ENCODE results near the gene OSM.

OSM gene

DNA sequence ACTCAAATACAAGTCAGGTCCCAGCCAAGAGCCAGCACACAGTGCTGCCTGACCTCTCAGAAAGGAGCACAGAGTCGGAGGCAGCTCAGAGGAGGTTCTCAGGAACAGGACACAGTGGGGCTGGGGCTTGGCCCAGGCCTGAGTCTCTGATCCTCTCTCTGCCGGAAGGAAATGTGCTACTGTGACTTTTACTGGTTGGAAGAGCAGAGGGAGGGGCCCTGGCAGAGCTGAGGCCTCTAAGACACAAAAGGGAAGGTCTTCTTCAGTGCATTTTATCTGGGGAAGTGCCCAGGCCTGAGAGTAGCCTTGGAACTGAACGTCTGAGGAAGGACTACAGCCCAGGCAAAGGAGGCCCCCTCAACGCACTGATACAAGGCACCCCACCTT is 38.9 kb upstream of the OSM start:
- H3K4me1 ChIP-seq (ENCODE audit: insufficient read depth, low read length): peaks cover 3% of the 10 kb centered on the region; the same call in 1 of the 2 replicates
- H3K9me3 ChIP-seq (ENCODE audit: control insufficient read depth, insufficient read depth, low read length): no peaks in the 10 kb centered on the region
- H3K36me3 ChIP-seq (ENCODE audit: insufficient read depth, low read length): peaks cover 4% of the 10 kb centered on the region; the same call in 1 of the 2 replicates
- no peak overlapping the region for H3K9ac ChIP-seq (ENCODE audit: low read depth, low read length)

GRCh38 chr22:30304495-30305244 is 38.0 kb upstream of the OSM start:
- Histone ChIP-seq H3K4me1 (ENCODE audit: insufficient read depth, low read length) (no peaks in the 10 kb centered on the region; the same call in 1 of the 2 replicates), H3K9me3 (ENCODE audit: control insufficient read depth, insufficient read depth, low read length) (no peaks in the 10 kb centered on the region), H3K9ac (ENCODE audit: low read depth, low read length) (no peak overlapping the region), H3K36me3 (ENCODE audit: insufficient read depth, low read length) (peaks cover 4% of the 10 kb centered on the region; the same call in 1 of the 2 replicates)

DNA sequence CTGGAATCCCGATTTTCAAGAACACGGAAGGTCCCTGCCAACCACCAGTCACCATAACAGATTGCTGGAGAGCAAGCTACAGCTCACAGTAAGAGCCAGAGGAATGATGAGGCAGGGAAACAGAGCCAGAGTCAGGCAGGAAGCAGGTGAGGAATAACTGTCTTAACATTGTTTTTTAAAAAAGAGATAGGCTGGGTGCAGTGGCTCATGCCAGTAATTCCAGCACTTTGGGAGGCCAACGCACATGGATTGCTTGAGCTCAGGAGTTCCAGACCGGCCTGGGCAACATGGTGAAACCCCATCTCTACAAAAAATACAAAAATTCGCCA is 36.1 kb upstream of the OSM start:
- Histone ChIP-seq H3K9me3 (ENCODE audit: control insufficient read depth, insufficient read depth, low read length) (no peaks in the 10 kb centered on the region), H3K9ac (ENCODE audit: low read depth, low read length) (no peak overlapping the region), H3K36me3 (ENCODE audit: insufficient read depth, low read length) (peaks cover 4% of the 10 kb centered on the region; the same call in 1 of the 2 replicates), H3K4me1 (ENCODE audit: insufficient read depth, low read length) (no peaks in the 10 kb centered on the region; the same call in 1 of the 2 replicates)

GRCh38 chr22:30301995-30302809 is 35.6 kb upstream of the OSM start:
- no peaks in the 10 kb centered on the region; the same call in 1 of the 2 replicates for H3K4me1 ChIP-seq (ENCODE audit: insufficient read depth, low read length)
- no peak overlapping the region for H3K9ac ChIP-seq (ENCODE audit: low read depth, low read length)

GRCh38 chr22:30299322-30299721 is 32.7 kb upstream of the OSM start:
- Histone ChIP-seq H3K9ac (ENCODE audit: low read depth, low read length) (no peak overlapping the region), H3K36me3 (ENCODE audit: insufficient read depth, low read length) (peaks cover 4% of the 10 kb centered on the region; the same call in 1 of the 2 replicates), H3K9me3 (ENCODE audit: control insufficient read depth, insufficient read depth, low read length) (no peaks in the 10 kb centered on the region), H3K4me1 (ENCODE audit: insufficient read depth, low read length) (no peaks in the 10 kb centered on the region; the same call in 1 of the 2 replicates)

More at GRCh38 chr22:30301995-30302809, 35.6 kb upstream of the OSM start:
- H3K9me3 ChIP-seq (ENCODE audit: control insufficient read depth, insufficient read depth, low read length): no peaks in the 10 kb centered on the region
- peaks cover 4% of the 10 kb centered on the region; the same call in 1 of the 2 replicates for H3K36me3 ChIP-seq (ENCODE audit: insufficient read depth, low read length)

- Histone ChIP-seq H3K9me3 (ENCODE audit: control insufficient read depth, insufficient read depth, low read length) (no peaks in the 10 kb centered on the region), H3K4me1 (ENCODE audit: insufficient read depth, low read length) (no peaks in the 10 kb centered on the region; the same call in 1 of the 2 replicates), H3K9ac (ENCODE audit: low read depth, low read length) (no peak overlapping the region), H3K36me3 (ENCODE audit: insufficient read depth, low read length) (peaks cover 4% of the 10 kb centered on the region; the same call in 1 of the 2 replicates)
Measured at GRCh38 chr22:30297991-30298701, 31.5 kb upstream of the OSM start.

GRCh38 chr22:30297276-30297990 is 30.8 kb upstream of the OSM start:
- peaks cover 4% of the 10 kb centered on the region; the same call in 1 of the 2 replicates for H3K36me3 ChIP-seq (ENCODE audit: insufficient read depth, low read length)

GRCh38 chr22:30296833-30297232 is 30.2 kb upstream of the OSM start:
- H3K9ac ChIP-seq (ENCODE audit: low read depth, low read length): no peak overlapping the region
- no peaks in the 10 kb centered on the region; the same call in 1 of the 2 replicates for H3K4me1 ChIP-seq (ENCODE audit: insufficient read depth, low read length)
- H3K9me3 ChIP-seq (ENCODE audit: control insufficient read depth, insufficient read depth, low read length): no peaks in the 10 kb centered on the region
- H3K36me3 ChIP-seq (ENCODE audit: insufficient read depth, low read length): peaks cover 4% of the 10 kb centered on the region; the same call in 1 of the 2 replicates

More at GRCh38 chr22:30297276-30297990, 30.8 kb upstream of the OSM start:
- no peaks in the 10 kb centered on the region for H3K9me3 ChIP-seq (ENCODE audit: control insufficient read depth, insufficient read depth, low read length)
- H3K9ac ChIP-seq (ENCODE audit: low read depth, low read length): no peak overlapping the region
- no peaks in the 10 kb centered on the region; the same call in 1 of the 2 replicates for H3K4me1 ChIP-seq (ENCODE audit: insufficient read depth, low read length)

GRCh38 chr22:30296324-30296723 is 29.7 kb upstream of the OSM start:
- no peak overlapping the region for H3K9ac ChIP-seq (ENCODE audit: low read depth, low read length)
- H3K4me1 ChIP-seq (ENCODE audit: insufficient read depth, low read length): peaks cover under 1% of the 10 kb centered on the region; the same call in 1 of the 2 replicates
- H3K36me3 ChIP-seq (ENCODE audit: insufficient read depth, low read length): peaks cover 4% of the 10 kb centered on the region; the same call in 1 of the 2 replicates
- H3K9me3 ChIP-seq (ENCODE audit: control insufficient read depth, insufficient read depth, low read length): no peaks in the 10 kb centered on the region

DNA sequence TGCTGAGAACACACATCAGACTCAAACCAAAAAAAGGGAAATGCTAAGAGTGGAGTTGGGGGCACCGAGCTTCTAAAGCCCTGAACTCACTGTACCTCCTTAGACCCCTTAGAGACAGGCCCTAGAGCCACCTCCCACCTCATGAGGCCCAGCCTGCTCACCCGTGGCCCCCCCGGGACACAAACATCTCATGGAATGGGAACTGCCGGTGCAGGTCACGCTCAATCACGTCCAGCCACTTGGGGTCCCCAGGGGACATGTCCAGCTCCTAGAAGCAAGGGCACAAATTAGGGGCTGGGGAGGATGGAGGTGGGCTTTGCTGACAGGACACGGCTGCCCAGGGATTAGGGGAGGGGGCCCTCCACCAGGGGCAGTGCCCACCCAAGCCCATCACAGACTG is 28.9 kb upstream of the OSM start:
- no peaks in the 10 kb centered on the region for H3K9me3 ChIP-seq (ENCODE audit: control insufficient read depth, insufficient read depth, low read length)
- H3K9ac ChIP-seq (ENCODE audit: low read depth, low read length): no peak overlapping the region
- H3K4me1 ChIP-seq (ENCODE audit: insufficient read depth, low read length): peaks cover 8% of the 10 kb centered on the region
- H3K36me3 ChIP-seq (ENCODE audit: insufficient read depth, low read length): no peaks in the 10 kb centered on the region

DNA sequence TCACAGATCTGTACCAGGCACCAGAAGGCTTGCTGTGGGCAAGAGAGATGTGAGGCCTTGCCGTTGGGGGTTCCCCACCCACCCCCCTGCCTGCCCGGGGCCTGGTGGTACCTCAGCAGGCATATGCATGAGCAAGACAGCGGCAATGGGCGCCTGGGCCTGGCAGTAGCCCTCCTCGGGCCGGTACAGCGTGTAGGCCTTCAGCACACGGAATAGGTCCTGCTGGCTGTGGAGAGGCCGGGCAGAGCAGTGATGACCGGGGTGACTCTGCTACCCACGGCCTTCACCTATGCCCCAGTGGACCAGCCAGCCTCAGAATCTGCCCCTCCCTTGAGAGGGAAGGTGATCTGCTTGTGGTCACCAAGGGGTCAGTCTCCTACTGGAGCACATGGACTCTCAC is 28.2 kb upstream of the OSM start:
- no peak overlapping the region for H3K9ac ChIP-seq (ENCODE audit: low read depth, low read length)
- no peaks in the 10 kb centered on the region for H3K36me3 ChIP-seq (ENCODE audit: insufficient read depth, low read length)

GRCh38 chr22:30294066-30294465 is 27.4 kb upstream of the OSM start:
- H3K9me3 ChIP-seq (ENCODE audit: control insufficient read depth, insufficient read depth, low read length): no peaks in the 10 kb centered on the region
- H3K9ac ChIP-seq (ENCODE audit: low read depth, low read length): no peak overlapping the region
- no peaks in the 10 kb centered on the region for H3K36me3 ChIP-seq (ENCODE audit: insufficient read depth, low read length)
- peaks cover 14% of the 10 kb centered on the region for H3K4me1 ChIP-seq (ENCODE audit: insufficient read depth, low read length)

More for the DNA sequence above, 28.2 kb upstream of the OSM start:
- H3K4me1 ChIP-seq (ENCODE audit: insufficient read depth, low read length): peaks cover 14% of the 10 kb centered on the region
- H3K9me3 ChIP-seq (ENCODE audit: control insufficient read depth, insufficient read depth, low read length): no peaks in the 10 kb centered on the region

DNA sequence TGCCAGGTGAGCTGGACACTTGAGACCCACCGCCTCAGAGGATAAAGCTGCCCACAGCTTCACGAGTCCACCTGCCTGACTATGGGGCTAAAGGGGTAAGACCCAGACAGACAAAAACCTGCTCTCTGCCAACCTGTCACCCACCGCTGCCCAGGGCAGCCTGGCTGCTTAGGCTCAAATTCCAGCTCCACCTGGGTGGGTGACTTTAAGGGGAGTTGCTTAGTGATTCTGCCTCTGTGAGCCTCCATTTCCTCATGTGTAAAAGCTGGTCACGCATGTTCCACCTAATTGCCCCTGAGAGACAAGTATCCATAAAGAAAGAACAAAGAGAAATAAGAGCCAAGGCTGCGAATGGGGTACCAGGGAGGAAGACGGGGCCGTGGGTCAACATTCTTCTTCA is 26.4 kb upstream of the OSM start:
- H3K36me3 ChIP-seq (ENCODE audit: insufficient read depth, low read length): no peaks in the 10 kb centered on the region
- H3K4me1 ChIP-seq (ENCODE audit: insufficient read depth, low read length): peaks cover 14% of the 10 kb centered on the region
- H3K9me3 ChIP-seq (ENCODE audit: control insufficient read depth, insufficient read depth, low read length): no peaks in the 10 kb centered on the region
- H3K9ac ChIP-seq (ENCODE audit: low read depth, low read length): no peak overlapping the region

Data from ES-I3 (cell line).